ENCODE results near the gene ZC3H14.

Gene ZC3H14

GRCh38 chr14:88660056-88660455, 97.2 kb downstream of the ZC3H14 start:
- Histone ChIP-seq H3K4me1 (ENCODE audit: insufficient read depth, low read length) (no peaks in the 10 kb centered on the region), H3K9ac (ENCODE audit: low read length) (no peak overlapping the region), H3K9me3 (ENCODE audit: low read length) (no peaks in the 10 kb centered on the region), H3K27ac (ENCODE audit: low read depth, low read length) (no peak overlapping the region), H3K4me3 (ENCODE audit: low read depth in 1 of 2, low read length in 2 of 2) (no peak overlapping the region), H3K36me3 (ENCODE audit: insufficient read depth, low read length) (no peaks in the 10 kb centered on the region), H3K27me3 (ENCODE audit: control insufficient read depth in 1 of 2, insufficient read depth in 2 of 2, low read length in 2 of 2) (no peaks in the 10 kb centered on the region)

- Histone ChIP-seq H3K36me3 (ENCODE audit: insufficient read depth, low read length) (no peaks in the 10 kb centered on the region), H3K9ac (ENCODE audit: low read length) (no peak overlapping the region), H3K27me3 (ENCODE audit: control insufficient read depth in 1 of 2, insufficient read depth in 2 of 2, low read length in 2 of 2) (no peaks in the 10 kb centered on the region), H3K9me3 (ENCODE audit: low read length) (no peaks in the 10 kb centered on the region), H3K4me1 (ENCODE audit: insufficient read depth, low read length) (peaks cover 10% of the 10 kb centered on the region), H3K27ac (ENCODE audit: low read depth, low read length) (no peak overlapping the region), H3K4me3 (ENCODE audit: low read depth in 1 of 2, low read length in 2 of 2) (no peak overlapping the region)
Measured at GRCh38 chr14:88667555-88668273, 104.9 kb downstream of the ZC3H14 start.

GRCh38 chr14:88668448-88669116, 105.7 kb downstream of the ZC3H14 start:
- H3K9me3 ChIP-seq (ENCODE audit: low read length), result no peaks in the 10 kb centered on the region
- H3K9ac ChIP-seq (ENCODE audit: low read length), result no peak overlapping the region
- H3K4me1 ChIP-seq (ENCODE audit: insufficient read depth, low read length), result peaks cover 10% of the 10 kb centered on the region
- no peaks in the 10 kb centered on the region for H3K36me3 ChIP-seq (ENCODE audit: insufficient read depth, low read length)
- H3K27me3 ChIP-seq (ENCODE audit: control insufficient read depth in 1 of 2, insufficient read depth in 2 of 2, low read length in 2 of 2), result no peaks in the 10 kb centered on the region
- no peak overlapping the region for H3K27ac ChIP-seq (ENCODE audit: low read depth, low read length)
- H3K4me3 ChIP-seq (ENCODE audit: low read depth in 1 of 2, low read length in 2 of 2), result no peak overlapping the region

- Histone ChIP-seq H3K4me1 (ENCODE audit: insufficient read depth, low read length) (peaks cover 10% of the 10 kb centered on the region), H3K27ac (ENCODE audit: low read depth, low read length) (no peak overlapping the region), H3K27me3 (ENCODE audit: control insufficient read depth in 1 of 2, insufficient read depth in 2 of 2, low read length in 2 of 2) (no peaks in the 10 kb centered on the region), H3K36me3 (ENCODE audit: insufficient read depth, low read length) (no peaks in the 10 kb centered on the region), H3K4me3 (ENCODE audit: low read depth in 1 of 2, low read length in 2 of 2) (no peak overlapping the region), H3K9ac (ENCODE audit: low read length) (no peak overlapping the region), H3K9me3 (ENCODE audit: low read length) (no peaks in the 10 kb centered on the region)
Measured at GRCh38 chr14:88669346-88669745, 106.5 kb downstream of the ZC3H14 start.

All from muscle layer of colon (tissue), 2 donors.